ENCODE results near the gene PLEKHM3.

The PLEKHM3 gene

GRCh38 chr2:208065476-208065875, 40.1 kb upstream of the PLEKHM3 start:
- TF ChIP-seq MYC (IDR thresholded peaks at IDR 0.05; ENCODE audit: low read depth, low read length) (no peak), MAX (IDR thresholded peaks at IDR 0.05; ENCODE audit: low read depth, low read length) (no peak), POLR2A (IDR thresholded peaks at IDR 0.05; ENCODE audit: extremely low read depth, insufficient read length) (no peak)
- TF ChIP-seq, protein P1, sequence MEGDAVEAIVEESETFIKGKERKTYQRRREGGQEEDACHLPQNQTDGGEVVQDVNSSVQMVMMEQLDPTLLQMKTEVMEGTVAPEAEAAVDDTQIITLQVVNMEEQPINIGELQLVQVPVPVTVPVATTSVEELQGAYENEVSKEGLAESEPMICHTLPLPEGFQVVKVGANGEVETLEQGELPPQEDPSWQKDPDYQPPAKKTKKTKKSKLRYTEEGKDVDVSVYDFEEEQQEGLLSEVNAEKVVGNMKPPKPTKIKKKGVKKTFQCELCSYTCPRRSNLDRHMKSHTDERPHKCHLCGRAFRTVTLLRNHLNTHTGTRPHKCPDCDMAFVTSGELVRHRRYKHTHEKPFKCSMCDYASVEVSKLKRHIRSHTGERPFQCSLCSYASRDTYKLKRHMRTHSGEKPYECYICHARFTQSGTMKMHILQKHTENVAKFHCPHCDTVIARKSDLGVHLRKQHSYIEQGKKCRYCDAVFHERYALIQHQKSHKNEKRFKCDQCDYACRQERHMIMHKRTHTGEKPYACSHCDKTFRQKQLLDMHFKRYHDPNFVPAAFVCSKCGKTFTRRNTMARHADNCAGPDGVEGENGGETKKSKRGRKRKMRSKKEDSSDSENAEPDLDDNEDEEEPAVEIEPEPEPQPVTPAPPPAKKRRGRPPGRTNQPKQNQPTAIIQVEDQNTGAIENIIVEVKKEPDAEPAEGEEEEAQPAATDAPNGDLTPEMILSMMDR (IDR thresholded peaks at IDR 0.05; ENCODE audit: low read depth, low read length) = no peak
- no peak overlapping the region for H3K4me3 ChIP-seq (ENCODE audit: low read depth, low read length)
- DNase-seq (ENCODE audit: low read depth) = no peak

GRCh38 chr2:208064220-208064961, 39.1 kb upstream of the PLEKHM3 start:
- peak; percentile 70 for DNase-seq (ENCODE audit: low read depth)
- H3K4me3 ChIP-seq (ENCODE audit: low read depth, low read length) = no peak overlapping the region
- TF ChIP-seq POLR2A (IDR thresholded peaks at IDR 0.05; ENCODE audit: extremely low read depth, insufficient read length) (no peak), MYC (IDR thresholded peaks at IDR 0.05; ENCODE audit: low read depth, low read length) (no peak), MAX (IDR thresholded peaks at IDR 0.05; ENCODE audit: low read depth, low read length) (no peak)
- TF ChIP-seq, protein P1 (IDR thresholded peaks at IDR 0.05; ENCODE audit: low read depth, low read length) = no peak

DNA sequence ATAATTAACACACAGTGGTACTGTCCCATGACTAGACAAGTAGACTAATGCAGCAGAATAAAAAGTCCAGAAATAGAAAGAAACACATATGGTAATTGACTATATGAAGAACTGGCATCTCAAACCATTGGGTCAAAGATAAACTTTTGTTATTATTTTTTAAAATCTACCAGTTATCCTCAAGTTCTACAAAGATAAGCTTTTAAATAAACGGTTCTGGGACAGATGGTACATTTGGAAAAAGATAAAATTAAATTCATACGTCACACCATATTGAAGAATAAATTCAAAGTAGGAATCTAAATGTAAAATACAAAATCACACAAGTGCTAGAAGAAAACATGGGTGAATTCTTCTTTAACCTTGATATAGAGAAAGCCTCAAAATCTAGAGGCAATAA, 37.6 kb upstream of the PLEKHM3 start:
- no peak for DNase-seq (ENCODE audit: low read depth)
- H3K4me3 ChIP-seq (ENCODE audit: low read depth, low read length) = no peak overlapping the region
- TF ChIP-seq POLR2A (IDR thresholded peaks at IDR 0.05; ENCODE audit: extremely low read depth, insufficient read length) = no peak
- TF ChIP-seq, protein P1 (IDR thresholded peaks at IDR 0.05; ENCODE audit: low read depth, low read length) = no peak
- no peak for TF ChIP-seq MYC (IDR thresholded peaks at IDR 0.05; ENCODE audit: low read depth, low read length)
- no peak for TF ChIP-seq MAX (IDR thresholded peaks at IDR 0.05; ENCODE audit: low read depth, low read length)

- H3K4me3 ChIP-seq (ENCODE audit: low read depth, low read length) = no peak overlapping the region
- no peak for TF ChIP-seq POLR2A (IDR thresholded peaks at IDR 0.05; ENCODE audit: extremely low read depth, insufficient read length)
- TF ChIP-seq, protein P1 (IDR thresholded peaks at IDR 0.05; ENCODE audit: low read depth, low read length) = peak; percentile 59
- peak; percentile 73 for DNase-seq (ENCODE audit: low read depth)
These were observed 36.8 kb upstream of the PLEKHM3 start for GRCh38 chr2:208062113-208062512.

- TF ChIP-seq, protein P1 (IDR thresholded peaks at IDR 0.05; ENCODE audit: low read depth, low read length) = no peak
- TF ChIP-seq POLR2A (IDR thresholded peaks at IDR 0.05; ENCODE audit: extremely low read depth, insufficient read length) (no peak), MAX (IDR thresholded peaks at IDR 0.05; ENCODE audit: low read depth, low read length) (no peak), MYC (IDR thresholded peaks at IDR 0.05; ENCODE audit: low read depth, low read length) (no peak)
- H3K4me3 ChIP-seq (ENCODE audit: low read depth, low read length) = no peak overlapping the region
- DNase-seq (ENCODE audit: low read depth) = no peak
These were observed 31.8 kb upstream of the PLEKHM3 start for GRCh38 chr2:208057108-208057507.
